Measurements from ENCODE around the gene TDO2. TPM values are rescaled to one million over a fixed set of nuclear protein-coding genes. Genes with fewer than 3 reads are reported as not detected.

The TDO2 gene
- total RNA-seq, 1 donor from 2014 or later = not detected

GRCh38 chr4:155911905-155912304 is 8.4 kb downstream of the TDO2 start:
- H3K4me3 Mint-ChIP-seq (ENCODE audit: unreplicated experiment) = no peak overlapping the region
- peaks cover 18% of the 10 kb centered on the region for H3K4me1 Mint-ChIP-seq (ENCODE audit: low read depth)
- TF ChIP-seq CTCF (IDR thresholded peaks at IDR 0.05) = no peak
- H3K36me3 Mint-ChIP-seq (ENCODE audit: low read depth) = no peaks in the 10 kb centered on the region
- H3K27me3 Mint-ChIP-seq (ENCODE audit: low read depth) = peaks cover 3% of the 10 kb centered on the region
- H3K9me3 Mint-ChIP-seq (ENCODE audit: low read depth) = peaks cover 5% of the 10 kb centered on the region
- DNase-seq (ENCODE audit: low spot score) = no peak
- H3K27ac Mint-ChIP-seq (ENCODE audit: unreplicated experiment) = no peak overlapping the region

DNA sequence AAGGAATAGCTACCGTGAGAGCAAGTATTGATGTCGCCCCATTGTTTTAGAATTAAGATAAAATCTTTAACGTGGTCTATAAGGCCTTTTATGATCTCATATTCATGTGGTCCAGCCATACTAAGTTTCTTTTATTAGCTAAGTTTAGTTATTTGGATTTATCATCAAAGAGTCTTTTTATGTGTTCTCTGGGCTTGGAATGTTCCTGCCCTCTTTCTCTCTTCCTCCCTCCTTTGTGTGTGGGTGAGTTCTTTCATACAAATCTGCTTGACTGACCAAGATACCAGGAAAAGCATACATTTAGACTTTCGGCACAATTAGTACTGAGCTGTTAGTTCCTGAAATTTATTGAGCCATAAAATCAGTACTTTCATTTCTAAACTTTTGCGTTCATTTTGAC is 11.3 kb downstream of the TDO2 start:
- H3K4me1 Mint-ChIP-seq (ENCODE audit: low read depth) = peaks cover 4% of the 10 kb centered on the region
- H3K27me3 Mint-ChIP-seq (ENCODE audit: low read depth) = peaks cover 1% of the 10 kb centered on the region
- no peak overlapping the region for H3K4me3 Mint-ChIP-seq (ENCODE audit: unreplicated experiment)
- peaks cover 5% of the 10 kb centered on the region for H3K9me3 Mint-ChIP-seq (ENCODE audit: low read depth)
- H3K27ac Mint-ChIP-seq (ENCODE audit: unreplicated experiment) = no peak overlapping the region
- H3K36me3 Mint-ChIP-seq (ENCODE audit: low read depth) = no peaks in the 10 kb centered on the region
- no peak for TF ChIP-seq CTCF (IDR thresholded peaks at IDR 0.05)
- DNase-seq (ENCODE audit: low spot score) = no peak

DNA sequence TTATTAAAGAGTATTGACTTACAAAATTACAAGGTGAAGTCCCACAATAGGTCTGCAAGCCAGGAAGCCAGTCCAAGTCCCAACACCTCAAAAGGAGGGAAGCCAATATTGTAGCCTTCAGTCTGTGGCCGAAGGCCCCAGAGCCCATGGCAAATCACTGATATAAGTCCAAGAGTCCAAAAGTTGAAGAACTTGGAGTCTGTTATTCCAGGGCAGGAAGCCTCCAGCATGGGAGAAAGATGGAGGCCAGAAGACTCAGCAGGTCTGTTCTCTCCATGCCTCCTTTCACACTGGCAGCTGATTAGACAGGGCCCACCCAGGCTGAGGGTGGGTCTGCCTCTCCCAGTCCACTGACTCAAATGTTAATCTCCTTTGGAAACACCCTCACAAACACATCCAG is 18.1 kb downstream of the TDO2 start:
- no peaks in the 10 kb centered on the region for H3K9me3 Mint-ChIP-seq (ENCODE audit: low read depth)
- TF ChIP-seq CTCF (IDR thresholded peaks at IDR 0.05) = no peak
- no peak overlapping the region for H3K4me3 Mint-ChIP-seq (ENCODE audit: unreplicated experiment)
- no peaks in the 10 kb centered on the region for H3K27me3 Mint-ChIP-seq (ENCODE audit: low read depth)
- H3K27ac Mint-ChIP-seq (ENCODE audit: unreplicated experiment) = no peak overlapping the region
- H3K4me1 Mint-ChIP-seq (ENCODE audit: low read depth) = no peaks in the 10 kb centered on the region
- H3K36me3 Mint-ChIP-seq (ENCODE audit: low read depth) = peaks cover 2% of the 10 kb centered on the region
- DNase-seq (ENCODE audit: low spot score) = no peak

- no peak overlapping the region for H3K4me3 Mint-ChIP-seq (ENCODE audit: unreplicated experiment)
- no peak overlapping the region for H3K27ac Mint-ChIP-seq (ENCODE audit: unreplicated experiment)
- H3K4me1 Mint-ChIP-seq (ENCODE audit: low read depth) = no peaks in the 10 kb centered on the region
- DNase-seq (ENCODE audit: low spot score) = no peak
- H3K9me3 Mint-ChIP-seq (ENCODE audit: low read depth) = peaks cover 7% of the 10 kb centered on the region
- no peak for TF ChIP-seq CTCF (IDR thresholded peaks at IDR 0.05)
- no peaks in the 10 kb centered on the region for H3K27me3 Mint-ChIP-seq (ENCODE audit: low read depth)
- H3K36me3 Mint-ChIP-seq (ENCODE audit: low read depth) = peaks cover 8% of the 10 kb centered on the region
Observed at GRCh38 chr4:155924637-155925036, 21.1 kb downstream of the TDO2 start.

GRCh38 chr4:155929833-155930232 is 26.3 kb downstream of the TDO2 start:
- Mint-ChIP-seq H3K27me3 (ENCODE audit: low read depth) (peaks cover 3% of the 10 kb centered on the region), H3K36me3 (ENCODE audit: low read depth) (peaks cover 11% of the 10 kb centered on the region), H3K27ac (ENCODE audit: unreplicated experiment) (no peak overlapping the region), H3K9me3 (ENCODE audit: low read depth) (peaks cover 19% of the 10 kb centered on the region), H3K4me1 (ENCODE audit: low read depth) (no peaks in the 10 kb centered on the region), H3K4me3 (ENCODE audit: unreplicated experiment) (no peak overlapping the region)
- DNase-seq (ENCODE audit: low spot score) = no peak
- TF ChIP-seq CTCF (IDR thresholded peaks at IDR 0.05) = no peak

Data from chondrocyte (in vitro differentiated cells).